GM15510 (cell line): ENCODE results near the gene ADSL.

Experiments used
- POLR2A ChIP-seq: IDR thresholded peaks from 3 replicates; pipeline ENCODE4 v1.6.1; 2011; ENCODE audit warnings: borderline replicate concordance; ENCODE audit not compliant: insufficient read length; ENCODE audit errors: extremely low read depth

Gene ADSL

DNA sequence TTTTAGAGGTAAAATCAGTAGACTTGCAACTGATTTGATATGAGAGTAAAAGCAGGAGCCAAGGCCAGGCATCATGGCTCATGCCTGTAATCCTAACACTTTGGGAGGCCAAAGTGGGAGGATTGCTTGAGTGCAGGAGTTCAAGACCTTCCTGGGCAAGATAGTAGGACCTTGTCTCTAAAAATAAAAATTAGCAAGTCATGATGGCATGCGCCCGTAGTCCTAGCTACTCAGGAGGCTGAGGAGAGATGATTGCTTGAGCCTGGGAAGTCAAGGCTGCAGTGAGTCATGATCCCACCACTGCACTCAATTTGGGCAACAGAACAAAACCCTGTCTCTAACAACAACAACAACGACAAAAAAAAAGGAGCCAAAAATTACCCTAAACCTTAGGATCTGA, 37.6 kb downstream of the ADSL start:
- no peak for TF ChIP-seq POLR2A

GRCh38 chr22:40385036-40385782, 38.9 kb downstream of the ADSL start:
- no peak for TF ChIP-seq POLR2A

GRCh38 chr22:40387746-40388145, 41.4 kb downstream of the ADSL start:
- no peak for TF ChIP-seq POLR2A

- no peak for TF ChIP-seq POLR2A
These were observed 41.9 kb downstream of the ADSL start for GRCh38 chr22:40388231-40388630.

GRCh38 chr22:40391417-40391816, 45.1 kb downstream of the ADSL start:
- no peak for TF ChIP-seq POLR2A

DNA sequence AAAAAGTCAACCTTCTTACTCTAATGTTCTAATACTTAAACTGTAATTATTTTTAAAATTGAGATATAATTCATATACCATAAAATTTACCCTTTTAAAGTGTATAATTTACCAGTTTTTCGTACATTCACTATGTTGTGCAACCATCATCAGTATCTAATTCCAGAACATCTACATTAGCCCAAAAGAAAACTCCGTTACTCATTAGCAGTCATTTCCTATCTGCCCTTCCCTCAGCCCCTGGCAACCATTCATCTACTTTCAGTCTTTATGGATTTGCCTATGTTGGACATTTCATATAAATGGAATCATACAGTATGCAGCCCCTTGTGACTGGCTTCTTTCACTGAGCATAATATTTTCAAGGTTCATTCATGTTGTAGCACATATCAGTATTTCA, 46.3 kb downstream of the ADSL start:
- TF ChIP-seq POLR2A, result no peak

DNA sequence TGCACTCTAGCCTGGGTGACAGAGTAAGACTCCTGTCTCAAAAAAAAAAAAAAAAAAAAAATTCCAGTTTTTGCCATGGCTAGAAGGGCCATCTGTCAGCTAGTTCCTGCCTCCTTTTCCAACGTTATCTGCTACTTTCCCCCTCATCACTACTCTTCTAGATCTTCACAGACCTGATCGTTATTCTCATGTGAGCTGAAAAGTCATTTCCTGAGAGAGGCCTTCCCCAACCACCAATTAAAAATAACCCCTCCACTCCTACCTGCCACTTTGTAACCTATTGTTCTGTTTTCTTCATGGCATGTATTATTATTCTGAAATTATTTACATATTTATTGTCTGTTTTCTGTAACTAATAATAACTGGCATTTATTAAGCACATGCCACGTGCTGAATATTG, 48.3 kb downstream of the ADSL start:
- no peak for TF ChIP-seq POLR2A

DNA sequence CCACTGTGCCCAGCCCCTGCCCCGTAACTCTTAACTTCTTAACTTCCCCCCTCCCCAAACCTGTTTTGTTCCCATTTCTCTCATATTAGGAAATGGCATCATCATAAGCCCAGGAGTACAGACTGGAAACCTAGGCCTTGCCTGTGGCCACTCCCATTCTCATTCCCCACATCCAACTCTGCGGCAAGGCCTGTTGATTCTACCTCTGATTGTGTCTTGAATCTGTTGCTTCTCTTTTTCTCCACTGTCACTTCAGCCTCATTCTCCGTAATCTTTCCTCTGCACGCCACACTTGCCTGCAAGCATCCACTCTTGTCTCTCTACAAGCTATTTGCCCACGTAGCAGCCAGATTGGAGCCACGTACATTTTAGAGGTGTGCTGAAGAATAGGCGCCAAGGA, 49.3 kb downstream of the ADSL start:
- no peak for TF ChIP-seq POLR2A

- no peak for TF ChIP-seq POLR2A
These were observed 50.6 kb downstream of the ADSL start for GRCh38 chr22:40396882-40397281.

DNA sequence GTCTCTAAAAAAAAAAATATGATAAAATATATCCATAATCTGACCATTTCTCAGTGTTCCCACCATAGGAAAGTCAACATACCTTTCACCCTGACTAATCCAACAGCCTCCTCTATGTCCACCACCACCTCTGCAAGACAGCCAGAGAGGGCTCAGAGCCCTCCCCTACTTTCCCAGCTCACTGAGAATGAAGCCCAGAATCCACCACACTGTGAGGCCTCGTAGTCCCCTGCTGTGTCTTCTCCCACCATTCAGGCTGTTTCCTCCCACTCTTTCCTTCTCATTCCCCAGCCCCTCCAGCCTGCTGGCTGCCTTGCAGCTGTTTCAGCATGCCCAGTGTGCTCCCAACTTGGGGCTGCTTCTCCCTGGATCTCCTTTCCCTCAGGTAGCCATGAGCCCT, 51.1 kb downstream of the ADSL start:
- TF ChIP-seq POLR2A, result no peak

GRCh38 chr22:40399621-40400020, 53.3 kb downstream of the ADSL start:
- no peak for TF ChIP-seq POLR2A

DNA sequence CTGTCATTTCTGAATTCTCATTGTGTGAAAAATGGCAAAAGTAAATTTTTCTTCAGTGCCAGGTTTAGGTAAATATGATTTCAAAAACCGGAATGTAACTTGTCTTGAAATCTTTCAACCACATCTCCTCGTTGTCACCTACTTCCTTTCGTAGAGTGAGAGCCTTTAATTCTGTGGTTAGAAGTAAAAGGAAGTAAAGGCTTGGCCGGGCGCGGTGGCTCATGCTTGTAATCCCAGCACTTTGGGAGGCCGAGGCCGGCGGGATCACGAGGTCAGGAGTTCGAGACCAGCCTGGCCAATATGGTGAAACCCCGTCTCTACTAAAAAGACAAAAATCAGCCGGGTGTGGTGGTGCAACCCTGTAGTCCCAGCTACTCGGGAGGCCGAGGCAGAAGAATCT, 53.9 kb downstream of the ADSL start:
- TF ChIP-seq POLR2A, result no peak

DNA sequence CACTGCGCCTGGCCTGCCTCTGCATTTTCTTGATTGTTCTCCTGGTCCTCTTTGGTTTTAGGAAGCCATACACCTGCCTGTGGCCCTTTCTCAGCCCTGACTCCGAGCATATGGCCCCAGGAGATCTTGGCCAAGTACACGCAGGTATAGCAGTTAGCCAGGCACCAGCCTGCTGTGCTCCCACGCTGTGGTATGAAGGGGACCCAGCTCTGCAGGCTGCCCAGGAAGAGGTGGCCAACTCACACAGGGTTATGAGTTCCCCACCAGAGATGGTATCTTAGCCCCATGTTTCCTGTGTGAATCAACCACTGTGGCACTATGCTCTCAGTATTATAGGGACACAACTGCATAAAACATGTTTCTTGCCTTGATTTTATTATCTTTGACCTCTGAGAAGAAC, 55.2 kb downstream of the ADSL start:
- no peak for TF ChIP-seq POLR2A

DNA sequence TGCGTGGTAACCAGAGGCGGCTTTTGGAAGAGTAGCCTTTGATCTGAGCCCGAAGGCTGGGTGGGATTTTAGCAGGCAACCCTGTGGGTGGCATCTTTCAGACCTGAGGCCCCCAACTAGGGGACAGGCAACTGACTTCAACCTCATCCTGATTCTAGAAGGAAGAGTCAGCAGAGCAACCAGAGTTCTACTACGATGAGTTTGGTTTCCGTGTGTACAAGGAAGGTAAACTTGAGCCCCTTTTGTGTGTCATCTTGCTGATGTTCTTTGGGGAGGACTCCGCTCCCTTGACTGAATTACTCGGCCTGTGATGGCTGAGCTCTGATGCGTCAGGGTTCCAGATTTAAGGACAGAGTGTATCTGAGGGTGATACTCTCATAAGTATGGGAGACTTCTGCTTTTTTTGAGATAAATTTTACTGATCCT, 55.7 kb downstream of the ADSL start:
- TF ChIP-seq POLR2A, result no peak

- no peak for TF ChIP-seq POLR2A
These were observed 56.8 kb downstream of the ADSL start for GRCh38 chr22:40403141-40403540.

- no peak for TF ChIP-seq POLR2A
These were observed 57.4 kb downstream of the ADSL start for GRCh38 chr22:40403651-40404050.

- TF ChIP-seq POLR2A, result no peak
These were observed 58.2 kb downstream of the ADSL start for GRCh38 chr22:40404251-40405177.
